Epithelial cell of umbilical artery (primary cell): ENCODE measurements around the gene GLRX3. TPM values are rescaled to one million over a fixed set of nuclear protein-coding genes. Genes with fewer than 3 reads are reported as not detected.

Source experiments
- total RNA-seq: library from RNA; depleted of rRNA; stranded (reverse); fragments of >200 nt; gene quantifications from 2 replicates; pipeline ENCODE4 v1.2.3, GENCODE V29; 2014

Gene GLRX3
- 114 and 141 TPM in 2 replicates for total RNA-seq

DNA sequence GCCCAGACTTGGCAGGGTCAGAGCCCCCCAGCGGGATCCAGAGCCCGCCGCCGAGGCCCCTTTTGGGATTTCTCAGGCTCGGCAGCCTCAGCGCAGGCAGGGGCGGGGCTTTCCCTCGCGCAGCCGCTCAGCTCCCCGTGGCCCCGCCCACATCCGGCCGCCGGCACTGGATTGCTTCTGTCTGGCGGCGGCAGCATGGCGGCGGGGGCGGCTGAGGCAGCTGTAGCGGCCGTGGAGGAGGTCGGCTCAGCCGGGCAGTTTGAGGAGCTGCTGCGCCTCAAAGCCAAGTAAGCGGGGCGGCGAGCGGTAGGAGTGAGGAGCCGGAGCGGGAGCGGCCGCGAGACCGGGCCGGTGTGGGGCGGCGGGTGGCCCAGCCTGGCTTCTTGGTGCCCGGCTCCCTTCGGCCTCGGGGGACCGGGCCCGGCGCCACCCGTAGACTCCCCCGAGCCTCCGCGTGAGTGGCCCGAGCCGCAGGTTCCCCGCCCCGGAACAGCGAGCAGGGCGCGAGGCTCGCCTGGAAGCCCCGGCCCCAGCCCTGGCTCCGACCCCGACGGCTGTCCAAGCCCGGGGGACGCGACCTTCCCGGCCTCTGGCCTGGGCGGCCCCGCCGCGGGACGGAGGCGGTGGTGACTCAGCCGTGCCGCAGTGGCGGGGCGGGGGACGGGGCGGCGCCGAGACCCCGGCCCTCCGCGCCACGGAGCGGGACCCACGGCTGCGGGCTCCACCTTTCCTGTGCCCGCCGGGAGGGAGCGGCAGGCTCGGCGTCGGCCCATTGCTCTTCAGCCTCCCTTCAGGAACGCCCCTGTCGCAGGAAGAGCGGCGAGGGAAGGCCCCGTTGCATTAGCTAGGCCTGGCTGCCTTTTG lies at the start of gene GLRX3:
Gene GLRX3 (plus strand): TSS at position 166 of the 864 bp plus-strand sequence. CDS start 30 bp downstream, at position 196.

DNA sequence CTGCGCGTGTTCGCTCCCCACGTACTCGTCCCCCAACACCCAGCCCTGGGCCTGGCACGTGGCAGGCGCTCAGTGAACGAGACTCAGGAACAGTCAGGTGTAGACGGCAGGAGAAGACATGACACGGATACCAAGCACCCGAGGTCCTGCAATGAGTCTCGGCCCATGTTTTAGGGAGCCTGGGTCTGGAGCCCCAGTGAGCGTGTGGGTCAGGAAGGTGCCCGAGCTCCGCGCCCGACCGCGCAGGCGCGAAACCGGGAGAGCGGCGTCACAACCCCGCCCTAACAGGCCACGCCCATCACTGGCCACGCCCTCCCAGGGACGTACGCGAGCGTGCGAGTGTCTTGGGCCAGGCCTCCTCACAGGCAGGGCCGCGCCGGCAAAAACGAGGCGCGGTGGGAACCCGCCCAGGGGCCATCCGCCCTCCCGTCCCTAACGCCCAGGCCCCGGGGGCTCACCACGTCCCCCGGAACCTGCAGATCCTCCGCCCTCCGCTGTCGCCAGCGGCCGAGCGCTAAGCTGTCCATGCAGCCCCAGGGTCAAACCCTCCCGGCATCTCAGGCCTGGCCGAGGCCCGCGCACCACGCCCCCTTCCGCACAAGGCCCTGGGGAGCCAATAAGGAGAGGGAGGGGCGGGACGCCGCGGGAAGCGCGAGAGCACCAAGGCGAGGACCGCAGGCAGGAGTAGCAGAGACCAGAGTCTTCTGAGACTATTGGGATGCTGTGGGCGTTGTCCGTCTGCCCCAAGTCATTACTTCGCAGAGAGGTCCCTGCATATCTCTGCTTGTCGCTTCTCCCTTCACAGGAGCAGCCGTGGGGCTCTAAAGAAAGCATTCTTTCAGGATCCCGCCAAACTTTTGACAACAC lies 25.7 kb upstream of the GLRX3 start, which contains the start of gene C10orf143:
Gene C10orf143 (minus strand): TSS at position 585 of the 867 bp plus-strand sequence. CDS start 58 bp downstream, at position 527.

Other genes starting within 250 kb of the GLRX3 start
- under 0.01 and 0.15 TPM in 2 replicates for gene EBF3, start 172.1 kb upstream of the GLRX3 start, total RNA-seq
- gene C10orf143, start 25.6 kb upstream of the GLRX3 start, total RNA-seq = 0.65 and 0.91 TPM in 2 replicates